Fibroblast of lung (primary cell): ENCODE results near the gene ADGRD2.

Experiments used
- CTCF ChIP-seq, 2 donors: IDR thresholded peaks in 1 of 2; conservative IDR thresholded peaks in 1 of 2; 1 replicate in 1 of 2; 2 replicates in 1 of 2; pipeline ENCODE4 v1.5.1; 2011 to 2012; ENCODE audit warnings: low read length in 2 of 2, control low read depth in 1 of 2, inconsistent platforms in 1 of 2, low read depth in 1 of 2, mild to moderate bottlenecking in 1 of 2
- EZH2 ChIP-seq: IDR thresholded peaks from 2 replicates; pipeline ENCODE4 v1.5.1; 2012; ENCODE audit warnings: low read length, control low read depth, mild to moderate bottlenecking; ENCODE audit errors: missing control alignments

- TF ChIP-seq CTCF (conservative IDR thresholded peaks at IDR 0.05 in 1 of 2, IDR thresholded peaks at IDR 0.05 in 1 of 2; ENCODE audit: low read depth in 1 of 2, low read length in 2 of 2): no peak
- peak; percentile 99 for TF ChIP-seq EZH2
These were observed 55.0 kb downstream of the ADGRD2 start for GRCh38 chr9:124505006-124505900.
